PC-9 (cell line): Measurements from ENCODE around the gene ATG10. TPM values are rescaled to one million over a fixed set of nuclear protein-coding genes. Genes with fewer than 3 reads are reported as not detected.
"Not testable (repeated sequence)": the region's sequence is repeated elsewhere in the genome, so short reads cannot be mapped to it uniquely, and the experiment has no call there.

ENCODE experiments used
- BruUV-seq: library from RNA; stranded (reverse); fragments of 400-500 nt; replicated peaks from 2 replicates; lab custom pipeline; 2021; lab: Mats Ljungman, UMichigan
- CTCF ChIA-PET: fragments of 300-600 bp; sonication (Branson Sonifier 250); formaldehyde crosslinking; loops from one replicate; lab custom pipeline; 2022; ENCODE audit warnings: antibody characterized with exemption; lab: Charles Lee
- POLR2A ChIA-PET: fragments of 300-600 bp; sonication (Branson Sonifier 250); formaldehyde crosslinking; loops from one replicate; lab custom pipeline; 2022; ENCODE audit warnings: antibody characterized with exemption; ENCODE audit not compliant: unreplicated experiment; lab: Charles Lee
- DNase-seq, 2 experiments: peaks; one replicate each; pipeline versions ENCODE4 v3.0.0 to v3.0.0-alpha.2; 2015 to 2022; ENCODE audit warnings: mixed read lengths in 1 of 2
- H2AFZ ChIP-seq: fragments of 200-600 bp; sonication (generic); 2 replicates; pipeline ENCODE4 v1.8.1; 2017; ENCODE audit warnings: antibody characterized with exemption
- H3F3A ChIP-seq: fragments of 200-600 bp; sonication (generic); 2 replicates; pipeline ENCODE4 v1.8.1; 2017; ENCODE audit warnings: antibody characterized with exemption, mild to moderate bottlenecking, low read depth; ENCODE audit not compliant: insufficient read depth
- H3K27ac ChIP-seq: fragments of 200-600 bp; sonication (generic); 2 replicates; pipeline ENCODE4 v1.6.1; 2016; ENCODE audit warnings: mixed run types
- H3K27me3 ChIP-seq: fragments of 200-600 bp; sonication (generic); 2 replicates; pipeline ENCODE4 v1.6.1; 2016; ENCODE audit warnings: low read depth, mixed run types; ENCODE audit not compliant: insufficient read depth
- H3K36me3 ChIP-seq: fragments of 200-600 bp; sonication (generic); 2 replicates; pipeline ENCODE4 v1.6.1; 2016; ENCODE audit warnings: low read depth, mixed run types
- H3K4me1 ChIP-seq: fragments of 200-600 bp; sonication (generic); replicated peaks from 2 replicates; pipeline ENCODE4 v1.6.1; 2016; ENCODE audit warnings: mixed run types; ENCODE audit not compliant: insufficient read depth
- H3K4me2 ChIP-seq: fragments of 200-600 bp; sonication (generic); 2 replicates; pipeline ENCODE4 v1.6.1; 2017; ENCODE audit warnings: mixed run types
- H3K4me3 ChIP-seq: fragments of 200-600 bp; sonication (generic); 2 replicates; pipeline ENCODE4 v1.6.1; 2016; ENCODE audit warnings: mixed run types
- H3K79me2 ChIP-seq: fragments of 200-600 bp; sonication (generic); 2 replicates; pipeline ENCODE4 v1.6.1; 2017; ENCODE audit warnings: low read depth, mixed run types
- H3K9me2 ChIP-seq: fragments of 200-600 bp; sonication (generic); 2 replicates; pipeline ENCODE4 v1.8.1; 2017; ENCODE audit warnings: mild to moderate bottlenecking; ENCODE audit not compliant: insufficient read depth
- H3K9me3 ChIP-seq: fragments of 200-600 bp; sonication (generic); 2 replicates; pipeline ENCODE4 v1.8.1; 2016; ENCODE audit warnings: low read depth; ENCODE audit not compliant: insufficient read depth
- H4K20me1 ChIP-seq: fragments of 200-600 bp; sonication (generic); 2 replicates; pipeline ENCODE4 v1.8.1; 2017; ENCODE audit not compliant: insufficient read depth
- CTCF ChIP-seq: fragments of 200-600 bp; sonication (generic); conservative IDR thresholded peaks from 2 replicates; pipeline ENCODE4 v1.6.1; 2017; ENCODE audit warnings: mixed run types, antibody characterized with exemption, mild to moderate bottlenecking, moderate library complexity
- EZH2 ChIP-seq: fragments of 200-600 bp; sonication (generic); IDR thresholded peaks from 2 replicates; pipeline ENCODE4 v1.8.0; 2017; ENCODE audit warnings: antibody characterized with exemption, low read depth
- intact Hi-C: fragments of 100-400 bp; cut with micrococcal nuclease; formaldehyde crosslinking; loops from one replicate; pipeline ENCODE4 v1.10.0; 2022; ENCODE audit not compliant: unreplicated experiment
- total RNA-seq: library from RNA; stranded (reverse); gene quantifications from 2 replicates; pipeline ENCODE4 v1.2.3, GENCODE V29; 2021

Gene ATG10
- total RNA-seq, 1 experiment from 2014 or later: 12.7 TPM

- intact Hi-C loops: no loop called here
- ChIA-PET CTCF (no interaction called here), POLR2A (no interaction called here)
- no peak overlapping the region for H3K4me3 ChIP-seq
- H3K9me2 ChIP-seq: no peaks in the 10 kb centered on the region
- H3K27ac ChIP-seq: no peak overlapping the region
- BruUV-seq: no TSS peak
- H3K36me3 ChIP-seq: no peaks in the 10 kb centered on the region
- H3K9me3 ChIP-seq: no peaks in the 10 kb centered on the region
- H2AFZ ChIP-seq: no peak overlapping the region
- TF ChIP-seq EZH2 (no peak), CTCF (no peak)
- H3K79me2 ChIP-seq: no peaks in the 10 kb centered on the region
- H3K4me2 ChIP-seq: no peak overlapping the region
- H3K27me3 ChIP-seq: no peaks in the 10 kb centered on the region
- no peaks in the 10 kb centered on the region for H3K4me1 ChIP-seq
- no peaks in the 10 kb centered on the region for H3F3A ChIP-seq
- H4K20me1 ChIP-seq: no peaks in the 10 kb centered on the region; the same call in 1 of the 2 replicates
- no peak for DNase-seq
These were observed 95.0 kb downstream of the ATG10 start for GRCh38 chr5:82066791-82067190.

- H3K27ac ChIP-seq, H3K9me2 ChIP-seq, CTCF ChIA-PET, H2AFZ ChIP-seq, H4K20me1 ChIP-seq, H3K79me2 ChIP-seq, H3K4me1 ChIP-seq, intact Hi-C loops, DNase-seq, BruUV-seq, H3F3A ChIP-seq, H3K4me2 ChIP-seq, H3K27me3 ChIP-seq, H3K36me3 ChIP-seq, H3K9me3 ChIP-seq, H3K4me3 ChIP-seq, POLR2A ChIA-PET: not testable (repeated sequence)
These were observed 96.2 kb downstream of the ATG10 start for GRCh38 chr5:82068042-82068441.

GRCh38 chr5:82068723-82069122 is 96.9 kb downstream of the ATG10 start:
- Histone ChIP-seq H3K9me3 (no peaks in the 10 kb centered on the region), H3K79me2 (no peaks in the 10 kb centered on the region), H3K27ac (no peak overlapping the region), H3K27me3 (no peaks in the 10 kb centered on the region), H3K4me1 (no peaks in the 10 kb centered on the region), H2AFZ (no peak overlapping the region), H3F3A (no peaks in the 10 kb centered on the region), H3K9me2 (no peaks in the 10 kb centered on the region), H3K36me3 (no peaks in the 10 kb centered on the region), H3K4me2 (no peak overlapping the region), H3K4me3 (no peak overlapping the region), H4K20me1 (no peaks in the 10 kb centered on the region; the same call in 1 of the 2 replicates)
- no peak for TF ChIP-seq EZH2
- TF ChIP-seq CTCF: no peak
- intact Hi-C loops: no loop called here
- DNase-seq: no peak
- ChIA-PET CTCF (no interaction called here), POLR2A (no interaction called here)
- no TSS peak for BruUV-seq

GRCh38 chr5:82072138-82072537 is 100.3 kb downstream of the ATG10 start:
- H3F3A ChIP-seq: no peaks in the 10 kb centered on the region
- intact Hi-C loops: no loop called here
- no peak overlapping the region for H2AFZ ChIP-seq
- CTCF ChIA-PET: no interaction called here
- no peak overlapping the region for H3K4me2 ChIP-seq
- H3K9me2 ChIP-seq: no peaks in the 10 kb centered on the region
- no peak for DNase-seq
- H3K4me1 ChIP-seq: no peaks in the 10 kb centered on the region
- TF ChIP-seq CTCF: no peak
- TF ChIP-seq EZH2: no peak
- H3K79me2 ChIP-seq: no peaks in the 10 kb centered on the region
- H3K4me3 ChIP-seq: no peak overlapping the region
- no peaks in the 10 kb centered on the region for H4K20me1 ChIP-seq
- no peaks in the 10 kb centered on the region for H3K27me3 ChIP-seq
- POLR2A ChIA-PET: no interaction called here
- no peaks in the 10 kb centered on the region for H3K9me3 ChIP-seq
- H3K36me3 ChIP-seq: no peaks in the 10 kb centered on the region
- no TSS peak for BruUV-seq
- H3K27ac ChIP-seq: no peak overlapping the region
